Progenitor cell of endocrine pancreas (in vitro differentiated cells): ENCODE measurements around the gene COL7A1. TPM values are rescaled to one million over a fixed set of nuclear protein-coding genes. Genes with fewer than 3 reads are reported as not detected.

ENCODE experiments used
- DNase-seq: peaks from one replicate; pipeline ENCODE4 v3.0.0; 2021; ENCODE audit warnings: low spot score; ENCODE audit not compliant: unreplicated experiment
- H3K27ac Mint-ChIP-seq: 2 replicates; pipeline ENCODE4 v1.8.0; 2021; ENCODE audit warnings: mild to moderate bottlenecking, moderate library complexity, mixed read lengths
- H3K27me3 Mint-ChIP-seq: 2 replicates; pipeline ENCODE4 v1.8.0; 2021; ENCODE audit warnings: mixed read lengths
- H3K36me3 Mint-ChIP-seq: 2 replicates; pipeline ENCODE4 v1.8.0; 2022; ENCODE audit warnings: mixed read lengths; ENCODE audit not compliant: insufficient read depth
- H3K4me1 Mint-ChIP-seq: 2 replicates; pipeline ENCODE4 v1.8.0; 2021; ENCODE audit warnings: low read depth, mixed read lengths
- H3K4me3 Mint-ChIP-seq: 2 replicates; pipeline ENCODE4 v1.8.0; 2021; ENCODE audit warnings: low read depth, mild to moderate bottlenecking, moderate library complexity, mixed read lengths
- H3K9me3 Mint-ChIP-seq: 2 replicates; pipeline ENCODE4 v1.8.0; 2021; ENCODE audit warnings: low read depth, mixed read lengths
- CTCF ChIP-seq: fragments of 200-600 bp; sonication (generic); IDR thresholded peaks from one replicate; pipeline ENCODE4 v1.5.0; 2021; ENCODE audit warnings: antibody characterized with exemption, mild to moderate bottlenecking; ENCODE audit not compliant: unreplicated experiment
- total RNA-seq: library from RNA; stranded (reverse); gene quantifications from 2 replicates; pipeline ENCODE4 v1.2.1, GENCODE V29; 2021

The COL7A1 gene
- total RNA-seq, 1 donor from 2014 or later = 38.4 TPM

DNA sequence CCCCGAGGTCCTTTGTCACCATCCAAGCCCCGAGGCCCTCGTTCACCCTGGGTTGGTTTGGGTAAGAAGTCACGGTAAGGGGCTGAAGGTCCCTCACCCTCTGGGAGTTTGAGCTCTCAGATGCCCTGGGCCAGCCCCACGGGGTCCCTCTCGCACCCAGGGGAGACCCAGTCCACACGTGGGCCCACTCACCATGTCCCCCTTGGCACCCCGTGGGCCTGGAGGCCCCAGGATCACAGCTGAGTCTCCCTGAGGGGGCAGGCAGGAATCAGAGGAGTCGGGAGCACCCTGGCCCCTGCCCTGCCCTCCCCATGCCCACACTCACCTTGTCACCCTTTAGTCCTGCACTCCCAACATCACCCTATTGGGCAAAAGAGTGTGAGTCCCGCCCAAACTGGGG is 25.7 kb downstream of the COL7A1 start:
- no peak for DNase-seq
- H3K36me3 Mint-ChIP-seq = no peaks in the 10 kb centered on the region
- H3K4me1 Mint-ChIP-seq = no peaks in the 10 kb centered on the region
- no peak overlapping the region for H3K27ac Mint-ChIP-seq
- no peaks in the 10 kb centered on the region for H3K27me3 Mint-ChIP-seq
- TF ChIP-seq CTCF = no peak
- H3K9me3 Mint-ChIP-seq = no peaks in the 10 kb centered on the region
- no peak overlapping the region for H3K4me3 Mint-ChIP-seq

DNA sequence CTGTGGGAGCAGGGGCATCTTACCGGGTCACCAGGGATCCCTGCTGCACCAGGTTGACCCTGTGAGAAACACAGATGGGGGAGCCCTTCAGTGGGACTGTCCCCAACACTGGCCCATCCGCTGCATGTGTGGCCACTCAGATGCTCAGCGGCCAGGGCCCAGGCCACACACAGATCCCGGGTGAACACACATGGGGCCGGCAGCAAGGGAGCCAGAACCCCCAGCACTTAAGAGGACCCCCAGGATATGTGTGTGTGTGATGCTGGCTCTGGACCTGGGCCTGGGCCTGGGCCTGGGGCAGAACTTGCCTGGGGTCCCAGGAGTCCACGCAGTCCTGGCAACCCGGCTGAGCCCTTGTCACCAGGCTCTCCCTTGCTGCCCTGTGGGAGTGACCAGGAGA is 26.7 kb downstream of the COL7A1 start:
- TF ChIP-seq CTCF = no peak
- no peaks in the 10 kb centered on the region for H3K27me3 Mint-ChIP-seq
- no peaks in the 10 kb centered on the region for H3K9me3 Mint-ChIP-seq
- H3K4me1 Mint-ChIP-seq = no peaks in the 10 kb centered on the region
- no peaks in the 10 kb centered on the region for H3K36me3 Mint-ChIP-seq
- DNase-seq = no peak
- H3K4me3 Mint-ChIP-seq = no peak overlapping the region
- H3K27ac Mint-ChIP-seq = no peak overlapping the region

DNA sequence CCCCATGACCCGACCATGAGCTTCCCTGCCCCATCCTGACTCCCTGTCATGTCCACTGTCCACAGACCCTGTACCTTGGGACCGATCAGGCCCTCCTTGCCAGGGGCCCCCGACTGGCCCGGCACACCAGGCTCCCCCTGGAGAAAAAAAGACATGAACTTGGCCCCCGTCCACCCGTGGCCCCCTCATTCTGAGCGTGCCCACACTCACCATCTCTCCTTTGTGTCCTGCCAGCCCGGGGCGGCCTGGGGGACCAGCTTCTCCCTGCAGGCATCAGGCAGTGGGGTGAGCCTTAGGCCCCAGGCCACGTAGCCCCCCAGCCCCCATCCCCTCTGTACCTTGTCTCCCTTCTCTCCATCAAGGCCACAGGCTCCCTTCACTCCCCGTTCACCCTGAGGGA is 27.6 kb downstream of the COL7A1 start:
- no peaks in the 10 kb centered on the region for H3K9me3 Mint-ChIP-seq
- no peaks in the 10 kb centered on the region for H3K4me1 Mint-ChIP-seq
- H3K27me3 Mint-ChIP-seq = peaks cover 3% of the 10 kb centered on the region
- H3K36me3 Mint-ChIP-seq = no peaks in the 10 kb centered on the region
- no peak for TF ChIP-seq CTCF
- no peak overlapping the region for H3K4me3 Mint-ChIP-seq
- no peak for DNase-seq
- H3K27ac Mint-ChIP-seq = no peak overlapping the region

- TF ChIP-seq CTCF = no peak
- Mint-ChIP-seq H3K4me3 (no peak overlapping the region), H3K27ac (no peak overlapping the region), H3K27me3 (peaks cover 3% of the 10 kb centered on the region), H3K36me3 (no peaks in the 10 kb centered on the region), H3K9me3 (no peaks in the 10 kb centered on the region), H3K4me1 (no peaks in the 10 kb centered on the region)
- no peak for DNase-seq
Measured at GRCh38 chr3:48567090-48567489, 28.0 kb downstream of the COL7A1 start.

GRCh38 chr3:48566401-48566760 is 28.7 kb downstream of the COL7A1 start:
- Mint-ChIP-seq H3K9me3 (no peaks in the 10 kb centered on the region), H3K4me3 (no peak overlapping the region), H3K4me1 (no peaks in the 10 kb centered on the region), H3K27ac (no peak overlapping the region), H3K27me3 (peaks cover 3% of the 10 kb centered on the region), H3K36me3 (no peaks in the 10 kb centered on the region)
- DNase-seq = no peak
- no peak for TF ChIP-seq CTCF
